Activated CD8-positive, alpha-beta memory T cell treated with anti-CD3 and anti-CD28 coated beads for 36 hours (primary cell): ENCODE data around the gene MEST. TPM values are rescaled to one million over a fixed set of nuclear protein-coding genes. Genes with fewer than 3 reads are reported as not detected.

ENCODE experiments used
- total RNA-seq, 2 experiments: library from RNA; stranded (reverse); gene quantifications; one replicate each; pipeline ENCODE4 v1.2.3, GENCODE V29; 2021

Gene MEST
- total RNA-seq, 2 experiments from 2014 or later, result 4.3 to 7.0 TPM

Other genes starting within 250 kb of the MEST start
- not detected for gene CPA2, start 225.2 kb upstream of the MEST start, total RNA-seq
- gene CPA4, start 198.9 kb upstream of the MEST start, total RNA-seq, result not detected
- gene CPA5, start 147.3 kb upstream of the MEST start, total RNA-seq, result 1 to 10 TPM; 2.1 to 3.2 TPM
- not detected for gene CPA1, start 111.6 kb upstream of the MEST start, total RNA-seq
- 10 to 100 TPM; 21.6 to 22.3 TPM for gene CEP41, start 51.1 kb upstream of the MEST start, total RNA-seq
- 10 to 100 TPM; 22.7 to 24.0 TPM for gene COPG2, start 176.7 kb downstream of the MEST start, total RNA-seq
- not detected for gene TSGA13, start 194.5 kb downstream of the MEST start, total RNA-seq
- not detected for gene KLF14, start 242.1 kb downstream of the MEST start, total RNA-seq